ENCODE results near the gene GIMAP2.
"Not testable (repeated sequence)": the region's sequence is repeated elsewhere in the genome, so short reads cannot be mapped to it uniquely, and the experiment has no call there.

GIMAP2 gene

DNA sequence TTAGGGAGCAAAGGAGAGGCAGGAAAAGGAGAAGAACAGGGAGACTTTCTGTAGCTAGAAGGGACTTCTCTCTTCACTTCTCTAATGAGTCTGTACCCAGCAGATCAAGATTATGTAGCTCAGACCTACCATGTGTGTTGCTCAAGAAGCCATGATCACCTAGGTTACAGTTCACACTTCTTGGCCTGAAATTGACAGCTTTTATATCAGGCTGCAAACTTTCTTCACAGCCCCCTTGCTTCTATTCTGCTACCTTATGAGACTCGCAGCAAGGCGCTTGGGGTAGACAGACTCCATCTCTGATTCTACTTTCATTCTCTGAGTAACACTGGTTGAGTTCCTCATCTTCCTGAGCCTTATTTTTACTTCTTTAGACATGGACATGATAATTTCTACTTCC is 19.6 kb upstream of the GIMAP2 start:
- DNase-seq (ENCODE audit: low read depth), result no peak
- no peak overlapping the region for H3K4me3 ChIP-seq (ENCODE audit: control insufficient read depth, low read depth, low read length)
- TF ChIP-seq CTCF (conservative IDR thresholded peaks at IDR 0.05; ENCODE audit: control insufficient read depth, insufficient read depth, low read depth, low read length), result no peak

GRCh38 chr7:150666412-150666811 is 19.1 kb upstream of the GIMAP2 start:
- TF ChIP-seq CTCF (conservative IDR thresholded peaks at IDR 0.05; ENCODE audit: control insufficient read depth, insufficient read depth, low read depth, low read length), result no peak
- no peak for DNase-seq (ENCODE audit: low read depth)
- H3K4me3 ChIP-seq (ENCODE audit: control insufficient read depth, low read depth, low read length), result no peak overlapping the region

GRCh38 chr7:150668472-150668911 is 17.0 kb upstream of the GIMAP2 start:
- TF ChIP-seq CTCF (conservative IDR thresholded peaks at IDR 0.05; ENCODE audit: control insufficient read depth, insufficient read depth, low read depth, low read length), result no peak
- no peak for DNase-seq (ENCODE audit: low read depth)
- H3K4me3 ChIP-seq (ENCODE audit: control insufficient read depth, low read depth, low read length), result no peak overlapping the region

DNA sequence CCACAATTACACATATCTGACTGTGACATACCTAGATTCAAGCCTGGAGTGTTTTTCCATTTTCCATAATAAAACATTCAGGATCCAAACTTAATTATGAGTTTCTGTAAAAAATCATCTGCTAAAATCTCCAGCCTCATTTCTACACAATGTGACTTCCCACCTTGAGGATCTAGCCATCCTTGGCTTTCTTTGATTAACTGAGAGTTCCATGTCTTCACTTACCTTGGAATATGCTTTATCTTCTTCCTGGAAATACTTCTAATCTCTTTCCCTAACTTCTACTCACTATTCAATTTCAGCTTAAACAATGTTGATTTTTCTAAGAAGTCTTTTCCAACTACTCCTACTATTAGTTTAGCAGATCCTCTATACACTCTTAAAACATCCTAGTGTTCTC is 16.5 kb upstream of the GIMAP2 start:
- no peak for DNase-seq (ENCODE audit: low read depth)

DNA sequence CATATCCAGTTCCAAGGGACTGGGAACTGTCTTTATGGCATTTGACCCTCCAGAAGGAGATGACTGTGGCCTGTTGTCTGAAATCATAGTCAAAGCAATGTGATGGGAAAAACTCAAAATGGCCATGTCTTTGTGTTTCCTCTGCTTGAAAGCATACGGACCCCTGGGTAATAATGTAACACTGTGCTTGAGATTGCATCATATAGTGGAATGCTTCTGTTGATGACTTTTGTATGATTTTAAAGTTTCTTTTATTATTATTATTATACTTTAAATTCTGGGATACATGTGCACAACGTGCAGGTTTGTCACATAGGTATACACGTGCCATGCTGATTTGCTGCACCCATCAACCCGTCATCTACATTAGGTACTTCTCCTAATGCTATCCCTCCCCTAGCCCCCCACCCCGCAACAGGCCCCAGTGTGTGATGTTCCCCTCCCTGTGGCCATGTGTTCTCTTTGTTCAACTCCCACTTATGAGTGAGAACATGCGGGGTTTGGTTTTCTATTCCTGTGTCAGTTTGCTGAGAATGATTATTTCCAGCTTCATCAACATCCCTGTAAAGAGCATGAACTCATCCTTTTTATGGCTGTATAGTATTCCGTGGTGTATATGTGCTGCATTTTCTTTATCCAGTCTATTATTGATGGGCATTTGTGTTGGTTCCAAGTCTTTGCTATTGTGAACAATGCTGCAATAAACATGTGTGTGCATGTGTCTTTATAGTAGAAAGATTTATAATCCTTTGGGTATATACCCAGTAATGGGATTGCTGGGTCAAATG is 13.5 kb upstream of the GIMAP2 start:
- DNase-seq (ENCODE audit: low read depth); H3K4me3 ChIP-seq (ENCODE audit: control insufficient read depth, low read depth, low read length): not testable (repeated sequence)

More for the DNA sequence above, 16.5 kb upstream of the GIMAP2 start:
- no peak overlapping the region for H3K4me3 ChIP-seq (ENCODE audit: control insufficient read depth, low read depth, low read length)
- TF ChIP-seq CTCF (conservative IDR thresholded peaks at IDR 0.05; ENCODE audit: control insufficient read depth, insufficient read depth, low read depth, low read length), result no peak

DNA sequence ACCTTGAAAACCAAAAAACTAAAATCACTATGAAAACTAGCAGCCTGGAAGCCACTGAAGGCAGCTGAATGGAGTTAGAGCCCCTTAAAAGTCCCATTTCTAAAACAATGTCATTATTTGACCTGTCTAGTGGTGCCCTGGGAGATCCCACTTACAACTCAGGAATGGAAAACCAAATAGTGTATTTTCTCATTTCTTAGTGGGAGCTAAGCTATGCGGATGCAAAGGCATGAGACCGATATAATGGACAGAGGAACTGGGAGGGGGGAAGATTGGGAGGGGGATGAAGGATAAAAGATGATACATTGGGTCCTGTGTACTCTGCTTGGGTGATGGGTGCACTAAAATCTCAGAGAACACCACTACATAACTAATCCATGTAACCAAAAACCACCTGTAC is 9.8 kb upstream of the GIMAP2 start:
- H3K4me3 ChIP-seq (ENCODE audit: control insufficient read depth, low read depth, low read length), result no peak overlapping the region
- no peak for TF ChIP-seq CTCF (conservative IDR thresholded peaks at IDR 0.05; ENCODE audit: control insufficient read depth, insufficient read depth, low read depth, low read length)
- no peak for DNase-seq (ENCODE audit: low read depth)

DNA sequence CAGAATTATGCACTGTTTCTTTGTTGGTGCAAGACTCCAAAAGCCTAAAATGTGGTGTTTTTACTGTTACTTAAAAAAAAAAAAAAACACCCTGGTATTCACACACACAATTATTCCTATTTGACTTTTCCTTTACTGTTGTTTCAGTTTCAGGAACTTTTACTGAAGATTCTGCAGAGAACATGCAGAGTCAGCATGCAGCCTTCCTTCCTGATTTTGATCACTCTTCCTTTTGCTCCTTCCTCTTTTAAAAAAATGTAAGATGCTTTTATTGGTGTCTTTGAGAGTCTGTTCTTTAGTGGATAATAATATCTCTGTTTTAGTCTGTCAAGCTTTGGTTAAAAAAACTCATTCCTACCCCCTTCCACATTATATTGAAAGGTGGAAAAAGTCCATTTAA is 9.2 kb upstream of the GIMAP2 start:
- not testable (repeated sequence) for DNase-seq (ENCODE audit: low read depth); H3K4me3 ChIP-seq (ENCODE audit: control insufficient read depth, low read depth, low read length)

DNA sequence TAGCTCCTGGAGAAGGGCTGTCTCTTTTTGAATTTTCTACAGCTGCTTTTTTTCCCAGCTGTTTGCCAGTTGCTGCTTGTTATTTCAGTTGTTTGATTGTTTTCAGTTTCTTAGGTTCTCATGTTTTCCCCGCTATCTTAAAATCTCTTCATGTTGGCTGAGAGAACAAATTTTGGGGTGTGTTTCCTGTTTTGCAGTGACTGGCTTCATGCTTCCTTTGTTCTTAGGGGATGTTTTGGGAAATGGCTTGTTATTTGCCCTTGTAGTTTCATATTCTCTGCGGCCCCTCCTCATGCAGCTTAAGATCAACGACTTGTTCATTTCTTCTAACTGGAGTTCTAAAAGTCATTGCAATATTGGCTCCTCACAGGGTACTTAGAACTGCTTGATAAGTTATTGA is 8.7 kb upstream of the GIMAP2 start:
- not testable (repeated sequence) for H3K4me3 ChIP-seq (ENCODE audit: control insufficient read depth, low read depth, low read length); DNase-seq (ENCODE audit: low read depth)

- H3K4me3 ChIP-seq (ENCODE audit: control insufficient read depth, low read depth, low read length); DNase-seq (ENCODE audit: low read depth): not testable (repeated sequence)
Observed at GRCh38 chr7:150678601-150679000, 6.9 kb upstream of the GIMAP2 start.

DNA sequence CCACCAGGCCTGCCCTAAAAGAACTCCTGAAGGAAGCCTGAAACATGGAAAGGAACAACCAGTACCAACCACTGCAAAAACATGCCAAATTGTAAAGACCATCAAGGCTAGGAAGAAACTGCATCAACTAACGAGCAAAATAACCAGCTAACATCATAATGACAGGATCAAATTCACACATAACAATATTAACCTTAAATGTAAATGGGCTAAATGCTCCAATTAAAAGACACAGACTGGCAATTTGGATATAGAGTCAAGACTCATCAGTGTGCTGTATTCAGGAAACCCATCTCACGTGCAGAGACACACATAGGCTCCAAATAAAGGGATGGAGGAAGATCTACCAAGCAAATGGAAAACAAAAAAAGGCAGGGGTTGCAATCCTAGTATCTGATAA is 5.1 kb upstream of the GIMAP2 start:
- not testable (repeated sequence) for H3K4me3 ChIP-seq (ENCODE audit: control insufficient read depth, low read depth, low read length); DNase-seq (ENCODE audit: low read depth)
